ENCODE data around the gene NFIA. TPM values are rescaled to one million over a fixed set of nuclear protein-coding genes. Genes with fewer than 3 reads are reported as not detected.
A peak's percentile ranks its signal among the peaks of the same experiment; 100 is the strongest.

The NFIA gene
- total RNA-seq, 1 donor from 2014 or later: 16.2 TPM

DNA sequence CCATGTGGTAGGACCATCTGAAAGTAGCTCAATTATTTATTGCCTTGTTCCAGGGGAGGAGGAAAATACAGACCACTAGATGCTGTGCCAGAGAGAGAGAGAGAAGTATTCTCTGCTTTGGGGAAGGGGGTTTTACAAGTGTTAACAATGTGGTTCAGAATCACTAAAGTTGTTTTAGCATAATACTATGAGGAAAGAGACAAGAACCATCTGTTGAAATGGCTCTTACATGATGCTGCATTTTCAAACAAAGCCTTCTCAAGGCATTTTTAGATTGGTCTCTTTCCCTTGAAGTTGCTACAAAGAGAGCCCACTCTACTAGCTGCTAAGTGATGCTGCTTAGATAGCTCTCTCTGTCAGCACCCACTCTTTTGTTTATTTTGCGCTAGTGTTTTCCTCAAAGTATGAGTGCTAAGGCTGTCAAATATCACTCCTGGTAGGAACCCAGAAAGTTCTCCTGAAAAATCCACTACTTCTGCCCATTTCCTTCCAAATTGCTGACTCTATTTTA, 255.1 kb downstream of the NFIA start:
- no peaks in the 10 kb centered on the region for H3K9me3 Mint-ChIP-seq (ENCODE audit: unreplicated experiment)
- no peak overlapping the region for H3K4me3 Mint-ChIP-seq (ENCODE audit: unreplicated experiment)

GRCh38 chr1:61337981-61338848, 255.9 kb downstream of the NFIA start:
- Mint-ChIP-seq H3K27ac (ENCODE audit: unreplicated experiment) (peak overlapping the region; percentile 94), H3K9me3 (ENCODE audit: unreplicated experiment) (no peaks in the 10 kb centered on the region), H3K27me3 (ENCODE audit: unreplicated experiment) (no peaks in the 10 kb centered on the region), H3K4me1 (ENCODE audit: unreplicated experiment) (peaks cover 12% of the 10 kb centered on the region), H3K4me3 (ENCODE audit: unreplicated experiment) (no peak overlapping the region), H3K36me3 (ENCODE audit: low read depth, unreplicated experiment) (no peaks in the 10 kb centered on the region)
- DNase-seq (ENCODE audit: low spot score): peak; percentile 48
- TF ChIP-seq, protein P1, sequence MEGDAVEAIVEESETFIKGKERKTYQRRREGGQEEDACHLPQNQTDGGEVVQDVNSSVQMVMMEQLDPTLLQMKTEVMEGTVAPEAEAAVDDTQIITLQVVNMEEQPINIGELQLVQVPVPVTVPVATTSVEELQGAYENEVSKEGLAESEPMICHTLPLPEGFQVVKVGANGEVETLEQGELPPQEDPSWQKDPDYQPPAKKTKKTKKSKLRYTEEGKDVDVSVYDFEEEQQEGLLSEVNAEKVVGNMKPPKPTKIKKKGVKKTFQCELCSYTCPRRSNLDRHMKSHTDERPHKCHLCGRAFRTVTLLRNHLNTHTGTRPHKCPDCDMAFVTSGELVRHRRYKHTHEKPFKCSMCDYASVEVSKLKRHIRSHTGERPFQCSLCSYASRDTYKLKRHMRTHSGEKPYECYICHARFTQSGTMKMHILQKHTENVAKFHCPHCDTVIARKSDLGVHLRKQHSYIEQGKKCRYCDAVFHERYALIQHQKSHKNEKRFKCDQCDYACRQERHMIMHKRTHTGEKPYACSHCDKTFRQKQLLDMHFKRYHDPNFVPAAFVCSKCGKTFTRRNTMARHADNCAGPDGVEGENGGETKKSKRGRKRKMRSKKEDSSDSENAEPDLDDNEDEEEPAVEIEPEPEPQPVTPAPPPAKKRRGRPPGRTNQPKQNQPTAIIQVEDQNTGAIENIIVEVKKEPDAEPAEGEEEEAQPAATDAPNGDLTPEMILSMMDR (IDR thresholded peaks at IDR 0.05; ENCODE audit: unreplicated experiment): peak; percentile 67

More for the DNA sequence above, 255.1 kb downstream of the NFIA start:
- no peak for DNase-seq (ENCODE audit: low spot score)
- no peaks in the 10 kb centered on the region for H3K27me3 Mint-ChIP-seq (ENCODE audit: unreplicated experiment)
- H3K27ac Mint-ChIP-seq (ENCODE audit: unreplicated experiment): peak overlapping the region; percentile 94
- H3K4me1 Mint-ChIP-seq (ENCODE audit: unreplicated experiment): peaks cover 12% of the 10 kb centered on the region
- TF ChIP-seq, protein P1 (IDR thresholded peaks at IDR 0.05; ENCODE audit: unreplicated experiment): no peak
- H3K36me3 Mint-ChIP-seq (ENCODE audit: low read depth, unreplicated experiment): no peaks in the 10 kb centered on the region

- DNase-seq (ENCODE audit: low spot score): no peak
- H3K27me3 Mint-ChIP-seq (ENCODE audit: unreplicated experiment): no peaks in the 10 kb centered on the region
- peak overlapping the region; percentile 94 for H3K27ac Mint-ChIP-seq (ENCODE audit: unreplicated experiment)
- no peaks in the 10 kb centered on the region for H3K36me3 Mint-ChIP-seq (ENCODE audit: low read depth, unreplicated experiment)
- no peaks in the 10 kb centered on the region for H3K9me3 Mint-ChIP-seq (ENCODE audit: unreplicated experiment)
- peaks cover 12% of the 10 kb centered on the region for H3K4me1 Mint-ChIP-seq (ENCODE audit: unreplicated experiment)
- no peak overlapping the region for H3K4me3 Mint-ChIP-seq (ENCODE audit: unreplicated experiment)
- TF ChIP-seq, protein P1 (IDR thresholded peaks at IDR 0.05; ENCODE audit: unreplicated experiment): no peak
Observed at GRCh38 chr1:61338899-61339298, 256.5 kb downstream of the NFIA start.

DNA sequence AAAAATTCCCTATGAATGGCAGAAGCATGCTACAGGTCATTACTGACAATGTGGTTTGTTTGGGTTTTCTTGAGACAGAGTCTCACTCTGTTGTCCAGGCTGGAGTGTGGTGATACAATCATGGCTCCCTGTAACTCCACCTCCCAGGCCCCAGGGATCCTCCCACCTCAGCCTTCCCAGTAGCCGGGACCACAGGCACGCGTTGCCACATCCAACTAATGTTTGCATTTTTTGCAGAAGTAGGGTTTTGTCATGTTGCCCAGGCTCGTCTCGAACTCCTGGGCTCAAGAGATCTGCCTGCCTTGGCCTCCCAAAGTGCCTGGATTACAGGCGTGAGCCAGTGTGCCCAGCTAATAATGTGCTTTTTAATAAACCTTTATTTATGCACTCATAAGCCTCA, 259.1 kb downstream of the NFIA start:
- Mint-ChIP-seq H3K9me3 (ENCODE audit: unreplicated experiment) (no peaks in the 10 kb centered on the region), H3K4me1 (ENCODE audit: unreplicated experiment) (peaks cover 12% of the 10 kb centered on the region), H3K27ac (ENCODE audit: unreplicated experiment) (no peak overlapping the region)

More for the DNA sequence above, 259.1 kb downstream of the NFIA start:
- TF ChIP-seq, protein P1 (IDR thresholded peaks at IDR 0.05; ENCODE audit: unreplicated experiment): no peak
- DNase-seq (ENCODE audit: low spot score): no peak
- Mint-ChIP-seq H3K36me3 (ENCODE audit: low read depth, unreplicated experiment) (no peaks in the 10 kb centered on the region), H3K27me3 (ENCODE audit: unreplicated experiment) (no peaks in the 10 kb centered on the region), H3K4me3 (ENCODE audit: unreplicated experiment) (no peak overlapping the region)

Measured in endothelial cell (in vitro differentiated cells).